ENCODE data around the gene PHACTR4. TPM values are rescaled to one million over a fixed set of nuclear protein-coding genes. Genes with fewer than 3 reads are reported as not detected.

PHACTR4 gene
- total RNA-seq, 1 experiment from 2014 or later, result 52.9 TPM

GRCh38 chr1:28510970-28511440 lies 141.5 kb downstream of the PHACTR4 start (continued):
- peak; percentile 99 for TF ChIP-seq ZNF532 (CRISPR knock-in tag; IDR thresholded peaks at IDR 0.05; ENCODE audit: borderline replicate concordance)
- TF ChIP-seq SMAD4 (CRISPR knock-in tag; IDR thresholded peaks at IDR 0.05), result no peak
- TF ChIP-seq ZNF416 (CRISPR knock-in tag; IDR thresholded peaks at IDR 0.05), result peak; percentile 99
- no peak for TF ChIP-seq CBFB (CRISPR knock-in tag; IDR thresholded peaks at IDR 0.05; ENCODE audit: low read depth)
- TF ChIP-seq ZSCAN18 (CRISPR knock-in tag; IDR thresholded peaks at IDR 0.05), result peak; percentile 17; the same call in 1 of the 2 replicates
- TF ChIP-seq EMX1 (CRISPR knock-in tag; IDR thresholded peaks at IDR 0.05), result peak; percentile 97
- TF ChIP-seq IRF2 (CRISPR knock-in tag; IDR thresholded peaks at IDR 0.05; ENCODE audit: borderline replicate concordance, low read depth), result no peak
- no peak for TF ChIP-seq FOXP1 (CRISPR knock-in tag; IDR thresholded peaks at IDR 0.05; ENCODE audit: borderline replicate concordance)
- TF ChIP-seq ARID4B (CRISPR knock-in tag; IDR thresholded peaks at IDR 0.05; ENCODE audit: borderline replicate concordance), result peak; percentile 60; the same call in 1 of the 2 replicates
- peak; percentile 89 for TF ChIP-seq ZMAT4 (CRISPR knock-in tag; IDR thresholded peaks at IDR 0.05)
- TF ChIP-seq FOXK1 (CRISPR knock-in tag; IDR thresholded peaks at IDR 0.05), result no peak
- TF ChIP-seq ZNF671 (CRISPR knock-in tag; IDR thresholded peaks at IDR 0.05), result peak; percentile 98
- TF ChIP-seq ZNF423 (CRISPR knock-in tag; IDR thresholded peaks at IDR 0.05), result no peak; the same call in 1 of the 2 replicates
- TF ChIP-seq MYBL2 (CRISPR knock-in tag; IDR thresholded peaks at IDR 0.05), result 0 out of 2 replicates have a peak, but pooled peaks have one; percentile 37
- 0 out of 2 replicates have a peak, but pooled peaks have one; percentile 28 for TF ChIP-seq GABPB1 (CRISPR knock-in tag; IDR thresholded peaks at IDR 0.05)
- peak; percentile 99 for TF ChIP-seq PRRX2 (CRISPR knock-in tag; IDR thresholded peaks at IDR 0.05)
- peak; percentile 86; the same call in 1 of the 2 replicates for TF ChIP-seq AR (CRISPR knock-in tag; IDR thresholded peaks at IDR 0.05)
